ENCODE measurements around the gene ARHGEF25. TPM values are rescaled to one million over a fixed set of nuclear protein-coding genes. Genes with fewer than 3 reads are reported as not detected.

Gene ARHGEF25
- total RNA-seq, 1 donor from 2014 or later = 2.0 TPM

Other genes starting within 250 kb of the ARHGEF25 start
- gene R3HDM2, start 180.4 kb upstream of the ARHGEF25 start, total RNA-seq = 18.6 and 19.7 TPM in 2 replicates
- not detected in 2 replicates for gene INHBC, start 176.7 kb upstream of the ARHGEF25 start, total RNA-seq
- gene INHBE, start 156.1 kb upstream of the ARHGEF25 start, total RNA-seq = not detected in 2 replicates
- gene GLI1, start 151.7 kb upstream of the ARHGEF25 start, total RNA-seq = 0.12 and 0.19 TPM in 2 replicates
- gene ARHGAP9, start 131.6 kb upstream of the ARHGEF25 start, total RNA-seq = 0.18 and 0.24 TPM in 2 replicates
- gene MARS1, start 123.4 kb upstream of the ARHGEF25 start, total RNA-seq = 83.9 and 199 TPM in 2 replicates
- 14.0 and 19.1 TPM in 2 replicates for gene DDIT3, start 90.9 kb upstream of the ARHGEF25 start, total RNA-seq
- 28.4 and 31.7 TPM in 2 replicates for gene MBD6, start 88.6 kb upstream of the ARHGEF25 start, total RNA-seq
- gene DCTN2, start 64.2 kb upstream of the ARHGEF25 start, total RNA-seq = 227 and 287 TPM in 2 replicates
- gene KIF5A, start 61.4 kb upstream of the ARHGEF25 start, total RNA-seq = 0.06 and 0.10 TPM in 2 replicates
- 7.3 and 9.9 TPM in 2 replicates for gene PIP4K2C, start 20.2 kb upstream of the ARHGEF25 start, total RNA-seq
- gene DTX3, start 6.6 kb upstream of the ARHGEF25 start, total RNA-seq = 4.2 and 4.8 TPM in 2 replicates
- 1.1 and 2.9 TPM in 2 replicates for gene B4GALNT1, start 21.8 kb downstream of the ARHGEF25 start, total RNA-seq
- 241 and 260 TPM in 2 replicates for gene OS9, start 82.7 kb downstream of the ARHGEF25 start, total RNA-seq
- 0.47 TPM in 1 of 2 replicates, not detected in the other for gene AGAP2, start 127.3 kb downstream of the ARHGEF25 start, total RNA-seq
- 38.0 and 57.3 TPM in 2 replicates for gene TSPAN31, start 133.6 kb downstream of the ARHGEF25 start, total RNA-seq
- gene CDK4, start 140.9 kb downstream of the ARHGEF25 start, total RNA-seq = 160 and 197 TPM in 2 replicates
- gene MARCHF9, start 143.7 kb downstream of the ARHGEF25 start, total RNA-seq = 6.9 and 8.6 TPM in 2 replicates
- 0.15 and 1.1 TPM in 2 replicates for gene CYP27B1, start 155.6 kb downstream of the ARHGEF25 start, total RNA-seq
- gene METTL1, start 160.7 kb downstream of the ARHGEF25 start, total RNA-seq = 11.3 and 18.1 TPM in 2 replicates
- 4.7 and 6.9 TPM in 2 replicates for gene EEF1AKMT3, start 161.2 kb downstream of the ARHGEF25 start, total RNA-seq
- gene TSFM, start 171.4 kb downstream of the ARHGEF25 start, total RNA-seq = 25.3 and 27.9 TPM in 2 replicates
- 0.39 and 0.99 TPM in 2 replicates for gene AVIL, start 207.3 kb downstream of the ARHGEF25 start, total RNA-seq
- gene CTDSP2, start 235.3 kb downstream of the ARHGEF25 start, total RNA-seq = 100 and 106 TPM in 2 replicates